Panc1 (cell line): ENCODE results near the gene TOP1. TPM values are rescaled to one million over a fixed set of nuclear protein-coding genes. Genes with fewer than 3 reads are reported as not detected.
A peak's percentile ranks its signal among the peaks of the same experiment; 100 is the strongest.

Experiments used
- ATAC-seq: fragments of 200-7000 bp; cut with Tn5 transposase; 2 replicates; pipeline ENCODE4 v1.9.1; 2020; ENCODE audit warnings: mild to moderate bottlenecking, moderate library complexity
- BruUV-seq: library from RNA; stranded (reverse); fragments of 400-500 nt; replicated peaks from 2 replicates; lab custom pipeline; 2021; lab: Mats Ljungman, UMichigan
- CTCF ChIA-PET: fragments of 300-600 bp; sonication (Branson Sonifier 250); formaldehyde crosslinking; loops from one replicate; lab custom pipeline; 2022; ENCODE audit warnings: antibody characterized with exemption; lab: Charles Lee
- POLR2A ChIA-PET: fragments of 300-600 bp; sonication (Branson Sonifier 250); formaldehyde crosslinking; loops from one replicate; lab custom pipeline; 2022; ENCODE audit warnings: antibody characterized with exemption; lab: Charles Lee
- DNase-seq: peaks from one replicate; pipeline ENCODE4 v3.0.0-alpha.2; 2010; ENCODE audit warnings: low read depth, low spot score
- H3K27ac ChIP-seq: 2 replicates; pipeline ENCODE4 v1.5.1; 2011; ENCODE audit warnings: mild to moderate bottlenecking, low read length, inconsistent platforms
- H3K27me3 ChIP-seq: fragments of 200-500 bp; sonication (Bioruptor generic); 2 replicates; pipeline ENCODE4 v1.6.0; 2014; ENCODE audit warnings: low read length, inconsistent platforms; ENCODE audit not compliant: control insufficient read depth, insufficient read depth
- H3K36me3 ChIP-seq: fragments of 200-500 bp; sonication (Bioruptor generic); 2 replicates; pipeline ENCODE4 v1.5.1; 2014; ENCODE audit warnings: inconsistent platforms, mild to moderate bottlenecking, low read length, moderate library complexity; ENCODE audit not compliant: control insufficient read depth, insufficient read depth
- H3K4me1 ChIP-seq: 2 replicates; pipeline ENCODE4 v1.5.1; 2011; ENCODE audit warnings: inconsistent platforms, mild to moderate bottlenecking, low read length, moderate library complexity; ENCODE audit not compliant: control insufficient read depth, insufficient read depth
- H3K4me3 ChIP-seq, 2 experiments: 2 replicates each; pipeline ENCODE4 v1.5.1; 2011 to 2012; ENCODE audit warnings: low read depth in 2 of 2, low read length in 2 of 2, mild to moderate bottlenecking in 2 of 2, inconsistent platforms in 1 of 2, moderate library complexity in 1 of 2
- H3K9me3 ChIP-seq: fragments of 200-500 bp; sonication (Bioruptor generic); 2 replicates; pipeline ENCODE4 v1.5.1; 2014; ENCODE audit warnings: low read depth, mild to moderate bottlenecking, inconsistent platforms, low read length, moderate library complexity; ENCODE audit not compliant: control insufficient read depth, insufficient read depth
- POLR2AphosphoS5 ChIP-seq: IDR thresholded peaks from 2 replicates; pipeline ENCODE4 v1.6.1; 2012; ENCODE audit warnings: mild to moderate bottlenecking, low read depth, low read length, moderate library complexity
- SIN3A ChIP-seq: IDR thresholded peaks from 2 replicates; pipeline ENCODE4 v1.6.1; 2012; ENCODE audit warnings: low read depth, mild to moderate bottlenecking, low read length, moderate library complexity, borderline replicate concordance; ENCODE audit not compliant: insufficient read depth
- TCF7L2 ChIP-seq: IDR thresholded peaks from 2 replicates; pipeline ENCODE4 v1.6.1; 2011; ENCODE audit warnings: mild to moderate bottlenecking, low read depth, low read length, inconsistent platforms
- in situ Hi-C: cut with HindIII; loops from 2 replicates; pipeline ENCODE4 v1.10.0; 2016; ENCODE audit warnings: low sequenced_read_pairs, low pct_unique_long_range_greater_than_20kb
- intact Hi-C: fragments of 100-400 bp; cut with micrococcal nuclease; formaldehyde crosslinking; loops from one replicate; pipeline ENCODE4 v1.10.0; 2022; ENCODE audit not compliant: unreplicated experiment
- total RNA-seq: library from RNA; stranded (reverse); gene quantifications from one replicate; pipeline ENCODE4 v1.2.1, GENCODE V29; 2021; ENCODE audit not compliant: unreplicated experiment
- TF ChIP-seq, protein P1 (sequence below), 2 experiments: IDR thresholded peaks; 2 replicates each; pipeline ENCODE4 v1.6.1; 2011 to 2012; ENCODE audit warnings: low read depth in 2 of 2, control low read depth in 1 of 2, low read length in 1 of 2, mild to moderate bottlenecking in 1 of 2, moderate library complexity in 1 of 2; ENCODE audit not compliant: insufficient read depth in 1 of 2
- TF ChIP-seq, protein P2 (sequence below): fragments of 450-650 bp; IDR thresholded peaks from 2 replicates; pipeline ENCODE4 v1.5.1; 2017; ENCODE audit warnings: mild to moderate bottlenecking

Gene TOP1
- total RNA-seq, 1 experiment from 2014 or later = 65.2 TPM

DNA sequence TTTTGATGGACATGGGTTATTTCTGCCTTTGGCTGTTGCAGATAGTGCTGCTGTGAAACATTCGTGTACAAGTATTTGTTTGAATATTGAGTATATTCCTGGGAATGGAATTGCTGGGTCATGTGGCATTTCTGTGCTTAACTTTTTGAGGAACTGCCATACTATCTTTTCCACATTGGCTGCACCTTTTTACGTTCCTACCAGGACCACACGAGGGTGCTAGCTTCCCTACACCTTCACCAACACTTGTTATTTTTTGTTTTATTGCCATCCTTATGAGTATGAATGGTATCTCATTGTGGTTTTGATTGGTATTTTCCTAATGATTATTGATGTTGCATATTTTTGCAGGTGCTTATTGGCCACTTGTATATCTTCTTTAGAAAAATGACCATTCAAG, 60.9 kb downstream of the TOP1 start:
- H3K9me3 ChIP-seq = no peaks in the 10 kb centered on the region
- ATAC-seq = no peak
- in situ Hi-C loops (no loop called here), intact Hi-C loops (no loop called here)
- no peaks in the 10 kb centered on the region for H3K27me3 ChIP-seq
- H3K4me1 ChIP-seq = no peaks in the 10 kb centered on the region
- TF ChIP-seq SIN3A (no peak), POLR2AphosphoS5 (no peak)
- TF ChIP-seq, protein P1, sequence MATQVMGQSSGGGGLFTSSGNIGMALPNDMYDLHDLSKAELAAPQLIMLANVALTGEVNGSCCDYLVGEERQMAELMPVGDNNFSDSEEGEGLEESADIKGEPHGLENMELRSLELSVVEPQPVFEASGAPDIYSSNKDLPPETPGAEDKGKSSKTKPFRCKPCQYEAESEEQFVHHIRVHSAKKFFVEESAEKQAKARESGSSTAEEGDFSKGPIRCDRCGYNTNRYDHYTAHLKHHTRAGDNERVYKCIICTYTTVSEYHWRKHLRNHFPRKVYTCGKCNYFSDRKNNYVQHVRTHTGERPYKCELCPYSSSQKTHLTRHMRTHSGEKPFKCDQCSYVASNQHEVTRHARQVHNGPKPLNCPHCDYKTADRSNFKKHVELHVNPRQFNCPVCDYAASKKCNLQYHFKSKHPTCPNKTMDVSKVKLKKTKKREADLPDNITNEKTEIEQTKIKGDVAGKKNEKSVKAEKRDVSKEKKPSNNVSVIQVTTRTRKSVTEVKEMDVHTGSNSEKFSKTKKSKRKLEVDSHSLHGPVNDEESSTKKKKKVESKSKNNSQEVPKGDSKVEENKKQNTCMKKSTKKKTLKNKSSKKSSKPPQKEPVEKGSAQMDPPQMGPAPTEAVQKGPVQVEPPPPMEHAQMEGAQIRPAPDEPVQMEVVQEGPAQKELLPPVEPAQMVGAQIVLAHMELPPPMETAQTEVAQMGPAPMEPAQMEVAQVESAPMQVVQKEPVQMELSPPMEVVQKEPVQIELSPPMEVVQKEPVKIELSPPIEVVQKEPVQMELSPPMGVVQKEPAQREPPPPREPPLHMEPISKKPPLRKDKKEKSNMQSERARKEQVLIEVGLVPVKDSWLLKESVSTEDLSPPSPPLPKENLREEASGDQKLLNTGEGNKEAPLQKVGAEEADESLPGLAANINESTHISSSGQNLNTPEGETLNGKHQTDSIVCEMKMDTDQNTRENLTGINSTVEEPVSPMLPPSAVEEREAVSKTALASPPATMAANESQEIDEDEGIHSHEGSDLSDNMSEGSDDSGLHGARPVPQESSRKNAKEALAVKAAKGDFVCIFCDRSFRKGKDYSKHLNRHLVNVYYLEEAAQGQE (IDR thresholded peaks at IDR 0.05; ENCODE audit: insufficient read depth in 1 of 2, low read depth in 2 of 2, low read length in 1 of 2) = no peak
- TF ChIP-seq, protein P2, sequence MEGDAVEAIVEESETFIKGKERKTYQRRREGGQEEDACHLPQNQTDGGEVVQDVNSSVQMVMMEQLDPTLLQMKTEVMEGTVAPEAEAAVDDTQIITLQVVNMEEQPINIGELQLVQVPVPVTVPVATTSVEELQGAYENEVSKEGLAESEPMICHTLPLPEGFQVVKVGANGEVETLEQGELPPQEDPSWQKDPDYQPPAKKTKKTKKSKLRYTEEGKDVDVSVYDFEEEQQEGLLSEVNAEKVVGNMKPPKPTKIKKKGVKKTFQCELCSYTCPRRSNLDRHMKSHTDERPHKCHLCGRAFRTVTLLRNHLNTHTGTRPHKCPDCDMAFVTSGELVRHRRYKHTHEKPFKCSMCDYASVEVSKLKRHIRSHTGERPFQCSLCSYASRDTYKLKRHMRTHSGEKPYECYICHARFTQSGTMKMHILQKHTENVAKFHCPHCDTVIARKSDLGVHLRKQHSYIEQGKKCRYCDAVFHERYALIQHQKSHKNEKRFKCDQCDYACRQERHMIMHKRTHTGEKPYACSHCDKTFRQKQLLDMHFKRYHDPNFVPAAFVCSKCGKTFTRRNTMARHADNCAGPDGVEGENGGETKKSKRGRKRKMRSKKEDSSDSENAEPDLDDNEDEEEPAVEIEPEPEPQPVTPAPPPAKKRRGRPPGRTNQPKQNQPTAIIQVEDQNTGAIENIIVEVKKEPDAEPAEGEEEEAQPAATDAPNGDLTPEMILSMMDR = peak; percentile 44
- H3K27ac ChIP-seq = no peak overlapping the region
- BruUV-seq = no TSS peak
- ChIA-PET POLR2A (no interaction called here), CTCF (no interaction called here)
- H3K4me3 ChIP-seq = no peak overlapping the region
- H3K36me3 ChIP-seq = peaks cover 31% of the 10 kb centered on the region
- DNase-seq = no peak

DNA sequence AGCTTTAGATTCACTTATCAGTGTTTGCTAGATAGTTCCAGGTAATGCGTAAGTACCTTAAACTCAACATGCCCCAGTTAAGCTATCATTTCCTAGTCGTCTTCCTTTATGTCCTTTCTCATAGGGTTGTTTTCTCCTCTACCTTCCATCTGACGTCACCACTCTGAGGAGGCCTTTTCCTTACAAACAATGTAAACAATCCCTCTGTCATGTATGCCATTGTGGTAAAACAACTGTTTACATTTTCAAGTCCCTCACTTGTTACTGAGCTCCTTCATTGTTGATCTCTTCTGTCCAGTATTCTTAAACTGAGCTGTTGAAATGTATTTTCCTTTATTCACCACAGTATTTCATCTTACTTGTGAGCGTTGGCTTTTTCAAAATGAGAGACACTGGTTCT, 63.3 kb downstream of the TOP1 start:
- H3K4me1 ChIP-seq = no peaks in the 10 kb centered on the region
- TF ChIP-seq SIN3A (no peak), POLR2AphosphoS5 (no peak), TCF7L2 (no peak)
- TF ChIP-seq, protein P2 = no peak
- TF ChIP-seq, protein P1 (IDR thresholded peaks at IDR 0.05; ENCODE audit: insufficient read depth in 1 of 2, low read depth in 2 of 2, low read length in 1 of 2) = no peak
- POLR2A ChIA-PET = no interaction called here
- intact Hi-C loops = no loop called here
- no peak overlapping the region for H3K4me3 ChIP-seq
- no TSS peak for BruUV-seq
- no peaks in the 10 kb centered on the region for H3K27me3 ChIP-seq
- no peak overlapping the region for H3K27ac ChIP-seq
- no peaks in the 10 kb centered on the region for H3K9me3 ChIP-seq
- ATAC-seq (no peak), DNase-seq (no peak)
- CTCF ChIA-PET = interaction anchor here (0.7 to 1.3 kb wide), 2 partner anchors 101 to 1969 kb away, joined by 3 to 5 read pairs; no protein-coding TSS in a partner anchor
- in situ Hi-C loops = no loop called here
- peaks cover 22% of the 10 kb centered on the region for H3K36me3 ChIP-seq
